Fibroblast of skin of back (primary cell): ENCODE measurements around the gene KCNJ6.
"Not testable (repeated sequence)": the region's sequence is repeated elsewhere in the genome, so short reads cannot be mapped to it uniquely, and the experiment has no call there.

Experiments used
- DNase-seq: peaks from one replicate; pipeline ENCODE4 v3.0.0-alpha.2; 2013

Gene KCNJ6

DNA sequence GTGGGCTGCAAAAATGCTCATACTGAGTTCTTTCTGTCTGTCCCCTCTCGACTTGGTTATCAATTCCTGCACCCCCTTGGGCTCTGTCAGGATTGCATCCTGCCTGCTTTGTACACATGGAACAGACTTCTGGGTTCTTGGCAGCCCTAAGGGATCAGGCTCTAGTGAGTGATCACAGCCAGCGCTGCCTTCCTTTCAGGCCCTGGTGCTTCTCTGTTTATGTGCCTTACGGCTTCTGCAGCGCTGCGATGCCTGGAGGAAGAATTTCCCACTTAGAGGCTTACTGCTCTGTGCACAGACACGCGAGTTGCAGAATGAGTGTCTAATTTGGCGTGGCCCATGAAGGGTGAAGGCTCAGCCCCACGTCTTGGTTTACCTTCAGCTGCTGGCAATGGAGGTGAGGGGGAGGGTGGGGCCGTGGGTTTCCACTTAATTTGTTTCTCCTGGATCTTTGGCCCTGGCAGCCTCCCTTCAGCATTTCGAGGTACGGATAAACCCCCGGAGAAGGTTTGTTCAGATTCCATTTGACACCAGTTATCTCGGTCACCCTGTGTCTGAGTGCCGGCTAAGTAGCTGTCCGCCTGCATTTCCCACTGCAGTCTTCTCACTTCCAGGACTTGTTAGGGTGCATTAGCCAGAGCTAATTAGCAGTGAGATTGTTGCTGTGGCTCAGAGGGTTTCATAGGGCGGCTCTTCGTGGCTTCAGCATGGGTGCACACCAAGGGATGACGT is 322.4 kb downstream of the KCNJ6 start:
- no peak for DNase-seq

DNA sequence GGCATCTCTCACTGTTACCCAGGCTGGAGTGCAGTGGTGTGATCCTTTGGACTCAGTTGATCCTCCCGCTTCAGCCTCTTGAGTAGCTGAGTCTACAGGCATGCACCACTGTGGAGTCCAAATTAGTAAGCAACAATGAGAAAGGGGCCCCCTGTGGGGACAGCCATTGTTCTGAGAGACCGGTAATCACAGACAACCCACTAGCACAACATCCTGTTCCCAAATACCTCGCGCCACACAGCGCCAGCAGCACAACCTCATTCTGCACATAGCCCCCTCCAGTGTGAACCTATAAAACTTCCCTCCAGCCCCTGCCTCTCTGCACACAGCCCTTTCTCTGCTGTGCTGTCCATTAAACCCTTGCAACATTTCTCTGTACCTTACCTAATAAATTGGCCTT is 323.2 kb downstream of the KCNJ6 start:
- no peak for DNase-seq

DNA sequence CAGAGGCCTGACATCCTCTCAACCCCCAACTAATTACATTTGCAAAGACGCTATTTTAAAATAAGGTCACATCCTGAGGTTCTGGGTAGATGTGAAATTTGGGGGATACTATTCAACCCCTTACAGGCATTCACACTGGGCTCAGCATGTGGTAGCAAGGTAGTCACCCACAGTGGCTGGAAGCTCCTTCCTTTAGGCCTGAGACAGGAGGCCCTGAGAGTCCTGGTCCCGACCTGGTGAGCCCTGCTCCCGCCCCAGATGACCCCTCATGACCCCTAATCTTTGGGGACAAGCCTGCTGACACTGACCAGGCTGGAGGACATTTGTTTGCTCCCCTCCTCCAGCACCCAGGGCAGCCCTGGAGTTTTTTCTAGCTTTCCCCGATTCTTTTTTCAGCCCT is 323.8 kb downstream of the KCNJ6 start:
- DNase-seq, result no peak

DNA sequence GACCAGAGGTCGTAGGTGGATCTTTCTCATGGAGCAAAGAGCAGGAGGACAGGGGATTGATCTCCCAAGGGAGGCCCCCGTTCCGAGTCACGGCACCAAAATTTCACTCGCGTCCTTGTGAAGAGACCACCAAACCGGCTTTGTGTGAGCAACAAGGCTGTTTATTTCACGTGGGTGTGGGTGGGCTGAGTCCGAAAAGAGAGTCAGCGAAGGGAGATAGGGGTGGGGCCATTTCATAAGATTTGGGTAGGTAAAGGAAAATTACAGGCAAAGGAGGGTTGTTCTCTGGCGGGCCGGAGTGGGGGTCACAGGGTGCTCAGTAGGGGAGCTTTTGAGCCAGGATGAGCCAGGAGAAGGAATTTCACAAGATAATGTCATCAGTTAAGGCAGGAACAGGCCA is 324.3 kb downstream of the KCNJ6 start:
- DNase-seq, result not testable (repeated sequence)

DNA sequence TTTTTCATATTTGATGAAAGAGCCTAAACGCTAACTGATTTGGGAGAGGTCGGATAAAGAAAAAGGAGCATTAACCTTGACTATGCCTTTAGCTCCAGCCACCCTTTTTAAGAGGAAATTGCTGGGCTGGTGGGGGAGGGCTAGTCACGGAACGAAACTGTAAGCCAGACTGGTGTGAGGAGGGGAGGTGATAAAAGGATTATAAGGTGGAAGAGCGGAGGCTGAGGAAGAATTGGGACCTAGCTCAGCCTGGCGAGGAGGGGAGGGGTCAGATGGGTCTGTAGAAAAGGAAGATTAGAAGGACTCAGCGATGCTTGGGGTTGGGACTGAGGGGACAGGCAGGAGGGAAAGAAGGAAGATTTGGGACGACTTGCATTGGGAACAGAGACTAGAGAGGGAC is 325.4 kb downstream of the KCNJ6 start:
- not testable (repeated sequence) for DNase-seq

DNA sequence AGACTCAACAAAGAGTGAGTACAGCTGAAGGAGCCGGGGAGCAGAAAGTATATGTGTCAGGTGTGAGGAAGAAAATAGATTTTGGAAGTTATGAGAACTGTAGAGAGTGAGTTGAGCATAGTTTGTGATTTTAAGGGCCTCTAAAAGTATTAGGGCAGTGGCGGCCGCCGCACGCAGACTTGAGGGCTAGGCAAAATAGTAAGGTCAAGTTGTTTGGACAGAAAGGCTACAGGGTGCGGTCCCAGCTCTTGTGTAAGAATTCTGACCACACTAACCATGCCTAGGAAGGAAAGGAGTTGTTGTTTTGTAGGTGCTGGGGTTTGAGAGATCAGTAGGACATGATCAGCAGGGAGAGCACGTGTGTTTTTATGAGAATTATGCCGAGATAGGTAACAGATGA is 327.6 kb downstream of the KCNJ6 start:
- not testable (repeated sequence) for DNase-seq

DNA sequence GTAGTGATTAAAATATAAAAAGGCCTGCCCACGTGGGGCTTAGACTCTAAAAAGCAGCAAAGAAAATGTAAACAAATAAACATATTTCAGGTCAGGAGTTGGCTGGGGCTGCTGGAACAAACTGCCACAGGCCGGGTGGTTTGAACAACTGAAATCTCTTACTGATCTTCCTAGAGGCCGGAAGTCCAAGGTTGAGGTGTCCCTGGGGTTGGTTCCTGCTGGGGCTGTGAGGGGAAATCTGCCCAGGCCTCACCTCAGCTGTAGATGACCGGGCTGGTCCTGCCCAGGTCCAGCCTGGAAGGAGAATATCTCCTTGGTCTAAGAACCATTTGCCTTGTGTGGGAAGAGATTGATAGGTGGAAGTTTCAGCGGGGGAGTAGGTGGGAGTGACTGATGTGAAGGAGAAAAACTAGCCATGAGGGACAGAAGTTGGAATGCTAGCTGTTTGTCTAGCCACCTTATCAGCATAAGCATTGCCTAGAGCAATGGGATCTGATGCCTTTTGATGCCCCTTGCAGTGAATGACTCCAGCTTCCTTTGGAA is 328.6 kb downstream of the KCNJ6 start:
- DNase-seq, result no peak

DNA sequence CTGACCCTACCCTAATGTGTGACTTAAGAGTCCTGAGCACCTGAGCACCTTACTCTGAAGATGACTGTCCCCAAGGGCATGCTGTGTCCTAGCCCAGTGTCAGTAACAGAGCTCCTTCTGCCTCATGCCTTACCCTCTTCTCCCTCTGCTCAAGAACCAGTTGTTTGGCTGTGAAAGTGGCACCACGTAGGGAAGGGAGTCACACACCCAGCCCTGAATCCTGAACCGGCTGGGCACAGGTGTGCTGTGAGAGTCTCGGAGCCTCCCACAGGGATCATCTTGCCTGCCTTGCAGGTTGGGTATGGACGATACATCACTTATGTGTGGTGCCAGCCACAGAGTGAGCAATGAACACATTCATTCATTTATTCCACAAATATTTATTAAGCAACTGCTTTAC is 329.1 kb downstream of the KCNJ6 start:
- DNase-seq, result no peak

DNA sequence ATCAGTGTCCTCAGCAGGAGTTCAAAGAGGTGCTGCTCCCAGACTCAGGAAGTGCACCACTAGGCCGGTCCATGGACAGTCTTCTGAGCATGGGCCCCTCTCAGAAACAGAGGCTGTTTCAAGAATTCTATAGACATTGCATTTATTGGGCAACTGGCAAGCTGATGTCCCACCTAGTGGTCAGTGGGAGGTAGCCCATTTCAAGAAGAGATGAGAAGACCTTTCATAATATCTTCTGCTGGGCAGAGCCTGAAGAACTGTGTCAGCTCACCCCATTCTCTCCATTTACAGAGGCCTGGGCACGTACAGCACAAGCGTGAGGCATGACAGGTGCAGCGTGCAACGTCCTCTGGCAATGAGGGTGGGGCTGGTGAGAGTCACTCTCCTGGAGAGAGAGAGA is 333.7 kb downstream of the KCNJ6 start:
- peak; percentile 71 for DNase-seq

DNA sequence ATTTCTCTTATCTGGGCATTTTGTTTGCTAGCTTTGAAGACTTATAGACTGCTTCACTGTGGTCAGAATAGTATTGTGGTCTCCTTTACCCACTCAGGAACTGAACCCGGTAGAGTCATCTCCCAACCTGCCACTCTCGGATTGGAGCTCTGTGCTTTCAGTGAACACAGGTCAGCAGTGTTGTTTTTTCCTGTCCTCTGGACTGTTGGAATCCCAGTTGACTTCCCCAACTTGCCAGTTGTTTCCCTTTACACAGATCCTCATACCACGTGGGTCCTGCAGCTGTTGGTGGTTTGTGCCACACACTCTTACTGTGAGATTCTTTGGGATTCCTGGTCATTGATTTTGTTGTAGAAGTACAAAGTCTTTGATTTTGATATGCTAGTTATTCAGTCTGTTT is 335.6 kb downstream of the KCNJ6 start:
- no peak for DNase-seq

DNA sequence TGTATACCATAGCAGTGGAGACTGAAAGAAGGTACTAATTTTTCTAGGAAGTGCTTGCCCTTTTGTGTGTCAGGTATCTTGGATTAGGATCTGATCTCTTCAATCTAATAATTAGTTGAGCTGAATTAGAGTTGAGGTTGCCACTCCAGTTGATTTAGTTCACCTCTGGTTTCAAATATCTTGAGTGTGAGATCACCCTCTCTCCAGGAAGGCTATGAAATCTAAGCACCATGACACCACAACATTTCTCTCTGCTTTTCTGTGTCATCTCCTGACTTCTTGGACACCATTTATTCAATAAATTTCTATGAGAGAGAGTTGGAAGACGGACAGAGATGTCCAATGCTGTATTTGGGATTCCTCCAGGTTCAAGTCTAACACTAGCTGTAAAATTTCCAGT is 336.9 kb downstream of the KCNJ6 start:
- no peak for DNase-seq

DNA sequence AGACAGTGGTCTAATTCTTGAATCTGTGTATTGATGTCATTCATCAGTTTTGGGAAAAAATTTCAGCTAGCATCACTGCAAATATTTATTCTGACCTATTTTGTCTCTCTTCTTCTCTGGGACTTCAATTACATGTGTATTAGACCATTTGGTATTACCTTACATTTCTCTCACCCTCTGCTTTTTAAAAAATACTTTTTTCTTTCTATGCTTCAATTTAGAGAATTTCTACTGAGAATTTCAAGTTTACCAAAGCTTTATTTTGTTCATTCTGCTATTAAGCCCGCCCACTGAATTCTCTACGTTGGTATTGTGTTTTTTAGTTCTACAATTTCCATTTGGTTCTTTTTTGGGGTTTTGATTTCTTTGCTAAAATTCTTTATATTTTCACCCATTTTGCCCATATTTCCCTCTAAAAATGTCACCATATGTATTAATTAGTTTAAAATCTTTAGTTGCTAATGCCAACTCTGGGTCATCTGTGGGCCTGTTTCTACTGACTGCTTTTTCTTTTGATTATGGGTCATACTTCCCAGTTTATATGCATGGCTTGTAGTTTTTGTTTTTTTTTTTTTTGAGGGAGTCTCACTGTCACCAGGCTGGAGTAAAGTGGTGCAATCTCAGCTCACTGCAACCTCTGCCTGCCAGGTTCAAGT is 337.7 kb downstream of the KCNJ6 start:
- DNase-seq, result no peak

DNA sequence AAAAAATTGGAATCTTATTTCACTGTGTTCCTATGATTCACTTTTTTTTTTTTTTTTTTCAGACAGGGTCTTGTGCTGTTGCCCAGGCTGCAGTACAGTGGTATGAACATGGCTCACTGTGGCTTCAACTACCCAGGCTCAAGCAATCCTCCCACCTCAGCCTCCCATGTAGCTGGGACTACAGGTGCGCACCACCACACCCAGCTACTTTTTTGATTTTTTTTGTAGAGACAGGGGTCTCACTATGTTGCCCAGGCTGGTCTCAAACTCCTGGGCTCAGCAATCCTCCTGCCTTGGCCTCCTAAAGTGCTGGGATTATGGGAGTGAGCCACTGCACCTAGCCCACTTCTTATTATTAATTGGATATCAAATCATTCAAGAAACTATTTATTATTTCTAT is 339.3 kb downstream of the KCNJ6 start:
- not testable (repeated sequence) for DNase-seq

DNA sequence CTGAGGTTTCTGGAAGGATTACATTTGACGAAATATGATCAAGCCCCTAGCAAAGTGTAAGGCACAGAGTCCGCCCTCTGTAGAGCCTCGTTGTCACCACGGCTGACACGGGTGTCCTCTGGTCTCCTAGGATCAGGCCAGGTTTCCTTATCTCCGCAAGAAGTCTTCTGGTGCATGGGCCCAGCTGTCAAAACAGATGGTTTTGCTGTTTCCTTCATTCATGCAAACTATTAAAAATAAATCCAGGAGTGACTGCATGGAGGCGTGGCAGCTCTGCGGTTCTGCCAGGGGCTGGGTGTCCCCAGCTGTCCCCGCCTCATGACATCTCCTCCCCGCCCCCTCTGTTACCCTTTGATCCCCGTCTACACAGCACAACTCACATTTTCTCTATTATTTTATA is 340.7 kb downstream of the KCNJ6 start:
- no peak for DNase-seq

DNA sequence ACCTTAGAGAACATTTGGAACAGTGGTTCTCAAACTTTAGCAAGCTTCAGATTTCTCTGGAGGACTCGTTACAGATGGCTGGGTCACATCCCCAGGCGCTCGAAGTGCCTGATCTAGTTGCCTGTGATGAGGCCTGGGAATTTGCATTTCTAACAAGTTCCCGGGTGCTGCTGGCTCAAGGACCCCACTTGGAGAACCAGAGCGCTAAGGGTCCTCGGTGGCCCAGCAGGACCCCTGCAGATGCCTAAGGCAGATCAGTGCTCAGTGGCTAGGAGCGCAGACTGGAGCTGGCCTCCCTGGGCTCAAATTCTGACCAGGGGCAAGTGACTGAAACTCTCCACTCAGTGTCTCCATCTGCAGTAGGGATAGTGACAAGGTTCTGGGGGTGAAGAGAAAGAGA is 341.5 kb downstream of the KCNJ6 start:
- no peak for DNase-seq

DNA sequence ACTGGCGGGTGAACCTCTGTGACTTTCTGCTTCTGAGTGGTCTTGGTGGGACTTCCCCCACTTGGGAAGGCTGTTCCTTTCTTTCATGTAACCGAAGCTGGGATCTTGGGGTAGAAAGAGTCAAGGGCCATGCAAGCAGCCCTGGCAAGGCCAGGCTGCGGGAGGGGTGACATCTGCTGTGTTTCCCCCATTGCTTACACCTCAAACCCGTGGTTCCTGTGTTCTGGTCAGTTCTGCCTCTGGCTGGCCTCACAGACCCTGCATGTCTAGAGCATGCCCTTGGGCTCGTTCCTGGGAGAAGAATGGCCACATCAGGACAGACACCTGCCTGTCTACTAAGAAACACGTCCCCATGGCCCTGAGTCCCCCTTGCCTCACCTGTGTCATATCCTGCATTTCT is 341.9 kb downstream of the KCNJ6 start:
- no peak for DNase-seq

DNA sequence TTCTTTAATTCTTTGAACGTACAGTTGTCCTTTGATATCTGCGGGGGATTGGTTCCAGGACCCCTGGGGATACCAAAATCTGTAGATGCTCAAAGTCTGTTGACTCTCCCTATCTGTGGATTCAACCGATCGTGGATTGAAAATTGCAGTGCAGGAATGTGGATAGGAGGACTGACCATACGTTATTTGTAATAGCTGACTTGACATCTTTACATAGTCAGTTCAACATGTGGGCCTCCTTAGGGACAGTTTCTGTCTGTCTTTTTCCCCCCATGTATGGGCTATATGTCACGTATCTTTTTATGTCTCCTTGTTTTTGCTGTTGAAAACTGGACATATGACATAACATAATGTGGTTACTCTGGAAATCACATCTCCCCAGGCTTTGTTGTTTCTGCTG is 344.8 kb downstream of the KCNJ6 start:
- no peak for DNase-seq

DNA sequence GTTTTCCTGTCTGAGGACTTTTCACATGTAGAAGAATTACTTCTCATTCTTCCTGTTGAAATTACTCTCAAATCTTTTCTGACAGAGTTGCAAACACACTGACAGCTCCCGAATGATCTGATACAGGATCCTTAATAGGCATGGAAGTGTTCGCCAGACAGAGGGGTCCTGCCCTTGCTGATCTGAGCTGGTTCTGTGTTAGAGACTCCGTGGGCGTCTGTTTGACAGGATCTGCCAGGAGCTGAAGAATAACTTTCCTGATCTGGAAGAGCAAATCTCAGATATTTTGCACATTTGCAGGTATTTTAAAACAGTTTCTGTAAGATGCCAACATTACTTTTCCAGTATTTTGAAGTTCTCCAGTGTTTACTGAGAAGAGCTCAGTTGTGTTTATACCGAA is 347.3 kb downstream of the KCNJ6 start:
- DNase-seq, result no peak

DNA sequence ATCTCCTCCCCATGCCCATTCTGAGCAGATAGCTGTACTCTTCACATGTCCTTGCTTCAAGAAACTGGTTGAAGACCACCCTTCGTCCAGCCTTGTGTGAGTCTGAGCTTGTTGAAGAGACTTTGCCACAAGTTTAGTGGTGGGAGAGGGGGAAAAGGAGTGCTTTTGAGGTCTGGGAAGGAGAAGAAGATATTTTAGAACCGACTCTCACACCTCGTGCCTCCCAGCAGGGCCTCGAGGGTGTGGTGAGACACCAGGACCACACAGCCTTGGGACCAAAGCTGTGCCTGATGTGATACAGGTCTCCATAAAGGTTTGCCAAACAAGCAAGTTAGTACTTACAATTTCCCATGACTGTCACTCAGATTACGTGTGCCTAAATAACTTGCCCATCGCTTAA is 347.8 kb downstream of the KCNJ6 start:
- no peak for DNase-seq

DNA sequence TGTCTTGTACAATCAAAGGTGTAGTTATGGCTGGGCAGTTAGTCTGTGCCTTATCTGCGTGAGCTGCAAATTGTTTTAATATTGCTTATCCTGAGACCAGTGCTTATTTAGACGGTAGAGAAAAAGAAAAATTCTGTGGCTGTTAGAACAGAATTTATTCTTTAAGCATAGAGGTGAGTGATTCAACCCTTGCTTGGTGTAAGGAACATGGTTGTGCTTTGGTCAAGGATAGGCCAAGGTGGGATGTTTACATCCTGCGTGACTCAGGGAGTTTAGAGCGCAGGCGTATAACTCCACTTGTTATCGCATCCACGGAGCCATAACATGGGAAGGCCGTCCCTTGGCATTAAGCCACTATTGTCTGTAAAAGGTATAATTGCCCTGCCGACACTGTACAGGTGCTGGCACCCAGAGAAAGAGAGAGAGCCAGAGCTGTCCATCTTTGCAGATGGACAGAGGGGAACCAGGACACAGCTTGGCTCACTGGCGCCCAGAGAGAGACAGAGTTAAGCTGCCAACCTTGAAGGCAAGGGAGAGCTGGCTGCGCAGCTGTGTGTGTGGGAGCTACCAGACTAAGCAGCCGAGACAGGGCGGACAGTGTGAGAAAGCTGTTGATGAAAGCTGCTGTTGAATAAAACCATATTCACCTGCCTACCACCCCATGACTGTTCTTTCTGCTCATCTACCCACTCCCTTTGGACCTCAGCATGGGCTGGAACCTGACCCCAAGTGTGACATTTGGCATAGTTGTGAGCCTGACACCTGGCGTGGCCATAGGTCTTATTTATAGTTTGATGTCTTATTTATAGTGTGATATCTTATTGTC is 349.3 kb downstream of the KCNJ6 start:
- no peak for DNase-seq

DNA sequence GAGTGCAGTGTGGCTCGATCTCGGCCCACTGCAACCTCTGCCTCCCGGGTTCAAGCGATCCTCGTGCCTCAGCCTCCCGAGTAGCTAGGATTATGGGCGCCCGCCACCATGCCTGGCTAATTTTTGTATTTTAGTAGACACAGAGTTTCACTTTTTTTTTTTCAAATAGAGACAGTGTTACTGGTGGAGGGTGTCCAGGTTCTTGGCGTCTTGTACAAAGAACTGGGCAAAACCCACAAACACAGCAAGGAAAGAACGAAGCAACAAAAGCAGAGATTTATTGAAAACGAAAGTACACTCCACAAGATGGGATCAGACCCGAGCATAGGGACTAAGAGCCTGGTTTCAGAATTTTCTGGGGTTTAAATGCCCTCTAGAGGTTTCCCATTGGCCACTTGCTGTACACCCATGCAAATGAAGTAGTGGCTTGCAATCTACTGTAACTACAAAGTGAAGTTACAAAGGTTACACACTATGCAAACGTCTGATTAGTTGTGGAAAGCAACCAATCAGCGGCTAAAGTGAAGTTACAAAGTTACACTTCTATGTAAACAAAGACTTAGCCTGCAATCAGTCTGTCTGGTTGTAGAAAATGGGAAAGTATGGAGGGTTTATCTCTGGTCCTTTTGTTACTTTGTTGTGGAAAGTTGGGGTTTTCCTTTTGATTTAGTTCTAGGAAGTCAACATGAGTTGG is 350.6 kb downstream of the KCNJ6 start:
- peak; percentile 29 for DNase-seq

DNA sequence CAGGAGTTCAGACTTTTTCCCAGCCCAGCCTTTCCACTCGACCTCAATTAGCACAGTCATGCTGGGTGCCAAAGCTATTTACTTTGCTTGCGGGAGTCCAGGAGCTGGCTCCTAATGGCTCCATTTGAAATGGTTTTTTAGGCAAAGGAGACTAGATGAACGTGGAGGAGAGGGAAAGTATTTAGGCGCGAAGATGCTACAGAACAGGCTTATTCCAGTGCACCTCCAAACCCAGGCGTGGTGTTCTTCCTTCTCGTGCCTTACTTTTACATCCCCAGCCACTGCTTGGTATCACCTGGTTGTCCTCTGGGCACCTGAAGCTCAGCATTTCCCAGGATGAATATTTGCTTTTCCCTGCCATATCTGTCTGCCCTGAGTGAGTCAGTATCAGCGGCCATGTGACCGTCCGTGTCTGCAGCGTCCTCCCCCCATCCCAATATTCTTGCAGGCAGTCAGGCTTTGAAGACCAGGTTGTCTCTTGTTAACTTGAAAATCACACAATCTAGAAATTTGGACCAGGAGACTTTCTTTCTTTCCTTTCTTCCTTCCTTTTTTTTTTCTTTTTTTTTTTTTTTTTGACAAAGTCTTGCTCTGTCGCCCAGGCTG is 351.2 kb downstream of the KCNJ6 start:
- no peak for DNase-seq
